GM19452 (cell line): ENCODE measurements around the gene FBXO28.
A peak's percentile ranks its signal among the peaks of the same experiment; 100 is the strongest.
"Not testable (repeated sequence)": the region's sequence is repeated elsewhere in the genome, so short reads cannot be mapped to it uniquely, and the experiment has no call there.

Experiments
- ATAC-seq: cut with Tn5 transposase; IDR thresholded peaks from one replicate; pipeline ENCODE4 v1.9.1; 2021; ENCODE audit not compliant: unreplicated experiment

FBXO28 gene

GRCh38 chr1:224183591-224184312 lies 69.8 kb downstream of the FBXO28 start:
- ATAC-seq = peak; percentile 45

- ATAC-seq = no peak
Measured at GRCh38 chr1:224185208-224185607, 71.3 kb downstream of the FBXO28 start.

- ATAC-seq = no peak
Measured at GRCh38 chr1:224188286-224188685, 74.4 kb downstream of the FBXO28 start.

DNA sequence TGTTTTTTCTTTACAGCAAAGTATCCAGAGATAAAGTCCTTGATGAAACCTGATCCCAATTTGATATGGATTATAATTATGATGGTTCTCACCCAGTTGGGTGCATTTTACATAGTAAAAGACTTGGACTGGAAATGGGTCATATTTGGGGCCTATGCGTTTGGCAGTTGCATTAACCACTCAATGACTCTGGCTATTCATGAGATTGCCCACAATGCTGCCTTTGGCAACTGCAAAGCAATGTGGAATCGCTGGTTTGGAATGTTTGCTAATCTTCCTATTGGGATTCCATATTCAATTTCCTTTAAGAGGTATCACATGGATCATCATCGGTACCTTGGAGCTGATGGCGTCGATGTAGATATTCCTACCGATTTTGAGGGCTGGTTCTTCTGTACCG lies 75.7 kb downstream of the FBXO28 start:
- ATAC-seq = no peak

GRCh38 chr1:224192082-224192788 lies 78.3 kb downstream of the FBXO28 start:
- ATAC-seq = no peak

DNA sequence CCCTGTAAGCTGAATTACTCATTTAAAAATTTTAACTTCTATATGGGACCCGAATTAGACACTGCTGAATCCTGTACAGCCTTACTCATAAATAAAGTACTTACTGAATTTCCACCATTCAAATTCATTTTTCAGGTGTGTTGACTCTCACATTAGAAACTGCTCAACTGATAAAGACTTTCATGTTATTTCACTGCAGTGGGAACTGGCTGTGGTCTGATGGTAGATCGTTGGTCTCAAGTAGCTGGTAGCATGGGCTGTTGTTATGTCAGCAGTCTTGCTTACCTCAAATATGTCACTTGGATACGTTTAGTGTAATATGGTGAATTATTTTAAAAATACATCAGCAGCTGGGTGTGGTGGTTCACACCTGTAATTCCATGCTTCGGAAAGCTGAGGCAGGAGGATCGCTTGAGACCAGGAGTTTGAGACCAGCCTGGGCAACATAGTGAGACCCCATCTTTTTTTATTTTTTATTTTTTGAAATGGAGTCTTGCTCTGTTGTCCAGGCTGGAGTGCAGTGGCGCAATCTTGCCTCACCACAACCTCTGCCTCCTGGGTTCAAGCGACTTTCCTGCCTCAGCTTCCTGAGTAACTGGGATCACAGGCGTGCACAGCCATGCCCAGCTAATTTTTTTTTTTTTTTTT lies 79.5 kb downstream of the FBXO28 start:
- ATAC-seq = no peak

GRCh38 chr1:224196813-224197600 lies 83.1 kb downstream of the FBXO28 start:
- ATAC-seq = no peak

DNA sequence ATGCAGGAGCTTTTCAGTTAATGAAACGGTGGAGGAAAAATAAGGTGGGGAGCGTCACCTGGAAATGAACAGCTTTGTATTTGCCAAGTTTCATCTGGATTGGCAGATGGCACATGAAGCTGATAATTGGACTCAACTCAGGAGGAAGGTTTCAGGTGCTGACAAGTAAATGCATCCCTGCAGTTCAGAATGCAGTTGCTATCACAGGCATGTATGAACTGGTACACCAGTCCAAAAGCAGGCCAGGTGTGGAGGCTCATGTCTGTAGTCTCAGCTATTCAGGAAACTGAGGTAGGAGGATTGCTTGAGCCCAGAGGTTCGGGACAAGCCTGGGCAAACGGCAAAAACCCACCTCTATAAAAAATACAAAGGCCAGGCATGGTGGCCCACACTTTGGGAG lies 84.7 kb downstream of the FBXO28 start:
- no peak for ATAC-seq

- ATAC-seq = no peak
Measured at GRCh38 chr1:224199679-224200078, 85.8 kb downstream of the FBXO28 start.

GRCh38 chr1:224201383-224201782 lies 87.5 kb downstream of the FBXO28 start:
- ATAC-seq = no peak

- ATAC-seq = no peak
Measured at GRCh38 chr1:224201853-224202252, 87.9 kb downstream of the FBXO28 start.

DNA sequence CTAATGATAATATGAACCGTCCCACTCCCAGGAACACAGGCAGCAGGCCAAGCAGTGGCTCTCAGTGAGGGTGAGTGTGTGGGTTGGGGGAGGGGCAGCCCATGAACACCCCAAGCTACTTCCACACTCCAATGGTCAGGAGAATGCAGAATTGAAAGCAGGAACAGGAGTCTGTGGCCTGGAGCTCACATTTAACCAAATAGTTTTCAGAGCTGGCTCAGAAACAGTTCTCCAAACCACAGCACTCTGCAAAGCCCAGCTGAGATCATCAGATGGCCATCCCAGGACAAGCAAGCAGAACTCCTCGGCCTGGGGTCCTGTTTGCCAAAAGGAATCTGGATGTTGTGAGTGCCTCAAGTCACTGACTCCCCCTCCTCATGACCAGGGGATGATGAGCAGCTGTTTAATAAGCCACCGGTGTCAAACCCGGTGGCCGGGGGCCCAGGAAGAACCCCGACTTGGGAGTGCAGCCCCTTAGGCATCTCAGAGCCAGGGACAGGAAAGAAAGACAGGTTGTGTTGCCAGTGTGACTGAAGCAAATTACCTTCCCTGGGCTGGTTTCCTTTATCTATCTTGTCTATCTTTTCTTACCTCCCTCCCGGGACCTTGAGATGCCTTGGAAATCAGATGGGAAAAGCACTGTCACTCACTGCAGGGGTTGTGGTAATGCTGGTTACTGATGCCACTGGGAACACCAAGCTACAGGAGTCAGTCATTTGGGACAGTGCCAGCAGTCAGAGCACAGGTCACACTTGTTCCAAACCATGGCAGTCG lies 89.5 kb downstream of the FBXO28 start:
- peak; percentile 47 for ATAC-seq

DNA sequence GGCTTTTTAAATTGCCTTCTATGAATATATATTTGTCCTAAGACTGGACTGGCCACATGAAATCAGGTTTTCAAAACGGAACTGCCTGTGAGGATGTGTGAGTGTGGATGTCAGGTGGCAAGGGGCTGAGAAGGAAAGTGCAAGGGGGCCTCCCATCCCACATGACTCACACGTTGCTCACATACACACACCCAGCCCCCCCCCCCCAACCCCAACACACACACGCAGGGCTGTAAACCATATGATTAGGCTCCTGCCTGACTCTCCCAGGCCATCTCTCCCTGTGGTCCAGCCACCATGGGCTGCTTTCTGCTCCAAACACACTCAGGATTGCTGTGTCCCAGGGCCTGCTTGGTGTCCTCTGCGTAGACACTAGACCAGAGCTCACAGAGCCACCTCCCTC lies 91.5 kb downstream of the FBXO28 start:
- ATAC-seq = no peak

DNA sequence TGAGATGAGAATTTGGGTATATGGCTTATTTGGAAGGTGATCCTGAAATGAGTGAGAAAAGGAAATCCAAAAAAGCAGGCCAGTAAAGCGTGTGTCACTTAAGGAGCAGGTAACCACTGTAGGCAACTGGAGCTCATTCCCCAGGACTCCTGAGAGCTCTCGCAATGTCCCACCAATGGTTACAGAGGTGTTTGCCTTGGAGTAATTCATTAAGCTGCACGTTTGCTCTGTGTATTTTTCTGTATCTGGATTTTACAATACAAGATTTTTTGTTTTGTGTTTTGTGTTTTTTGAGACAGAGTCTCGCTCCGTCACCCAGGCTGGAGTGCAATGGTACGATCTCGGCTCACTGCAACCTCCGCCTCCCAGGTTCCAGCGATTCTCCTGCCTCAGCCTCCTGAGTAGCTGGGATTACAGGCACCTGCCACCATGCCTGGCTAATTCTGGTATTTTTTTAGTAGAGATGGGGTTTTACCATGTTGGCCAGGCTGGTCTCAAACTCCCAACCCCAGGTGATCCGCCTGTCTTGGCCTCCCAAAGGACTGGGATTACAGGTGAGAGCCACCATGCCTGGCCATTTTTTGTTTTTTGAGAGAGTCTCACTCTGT lies 92.1 kb downstream of the FBXO28 start:
- not testable (repeated sequence) for ATAC-seq

- no peak for ATAC-seq
Measured at GRCh38 chr1:224211206-224211962, 97.5 kb downstream of the FBXO28 start.
